Stimulated activated CD8-positive, alpha-beta memory T cell treated with anti-CD3 and anti-CD28 coated beads, Interleukin-7, amount 100 ng/mL, for 1 hour (primary cell): ENCODE data around the gene ZNF311.
"Not testable (repeated sequence)": the region's sequence is repeated elsewhere in the genome, so short reads cannot be mapped to it uniquely, and the experiment has no call there.

Experiments
- DNase-seq, 2 donors: peaks; one replicate each; pipeline ENCODE4 v3.0.0-alpha.2; 2020; ENCODE audit warnings: low read depth in 2 of 2

Gene ZNF311

DNA sequence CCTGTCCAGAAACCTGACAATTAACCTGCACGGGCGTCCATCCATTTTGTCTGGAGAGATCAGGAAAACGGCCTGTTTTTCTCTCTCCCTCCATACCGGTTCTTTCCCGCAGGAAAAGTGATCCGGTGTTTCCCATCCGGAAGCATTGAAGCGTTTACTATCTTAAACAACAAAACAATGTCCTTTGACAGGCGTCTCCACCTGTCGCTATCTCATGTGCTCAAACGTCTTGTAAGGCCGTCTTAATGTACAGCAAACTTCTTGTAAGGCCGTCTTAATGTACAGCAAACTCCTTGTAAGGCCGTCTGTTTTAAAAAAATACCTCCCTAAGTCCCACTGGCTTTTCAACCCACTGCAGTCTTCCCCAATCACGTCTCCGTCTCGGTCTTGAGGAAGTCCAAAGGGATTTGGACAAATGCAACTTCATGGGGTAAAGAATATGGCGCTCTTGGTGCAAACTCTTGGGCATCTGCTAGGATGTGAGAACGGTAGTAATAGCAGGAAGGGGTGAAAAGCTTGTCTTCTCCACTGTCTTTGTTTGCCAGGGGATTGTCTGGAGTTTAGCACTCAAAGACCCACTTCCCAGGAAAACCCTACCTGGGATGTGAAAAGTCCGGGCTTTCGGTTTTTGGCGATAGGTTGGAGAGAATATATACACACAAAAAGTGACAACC, 51.4 kb downstream of the ZNF311 start:
- DNase-seq: no peak

GRCh38 chr6:28953039-28953584, 52.0 kb downstream of the ZNF311 start:
- DNase-seq: no peak

DNA sequence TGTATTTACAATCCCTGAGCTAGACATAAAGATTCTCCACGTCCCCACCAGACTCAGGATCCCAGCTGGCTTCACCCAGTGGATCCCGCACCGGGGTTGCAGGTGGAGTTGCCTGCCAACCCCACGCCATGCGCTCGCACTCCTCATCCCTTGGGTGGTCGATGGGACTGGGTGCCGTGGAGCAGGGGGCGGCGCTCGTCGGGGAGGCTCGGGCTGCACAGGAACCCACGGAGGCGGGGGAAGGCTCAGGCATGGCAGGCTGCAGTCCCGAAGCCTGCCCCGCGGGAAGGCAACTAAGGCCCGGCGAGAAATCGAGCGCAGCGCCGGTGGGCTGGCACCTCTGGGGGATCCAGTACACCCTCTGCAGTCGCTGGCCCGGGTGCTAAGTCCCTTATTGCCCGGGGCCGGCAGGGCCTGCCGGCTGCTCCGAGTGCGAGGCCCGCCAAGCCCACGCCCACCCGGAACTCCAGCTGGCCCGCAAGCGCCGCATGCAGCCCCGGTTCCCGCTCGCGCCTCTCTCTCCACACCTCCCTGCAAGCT, 55.4 kb downstream of the ZNF311 start:
- DNase-seq: not testable (repeated sequence)

DNA sequence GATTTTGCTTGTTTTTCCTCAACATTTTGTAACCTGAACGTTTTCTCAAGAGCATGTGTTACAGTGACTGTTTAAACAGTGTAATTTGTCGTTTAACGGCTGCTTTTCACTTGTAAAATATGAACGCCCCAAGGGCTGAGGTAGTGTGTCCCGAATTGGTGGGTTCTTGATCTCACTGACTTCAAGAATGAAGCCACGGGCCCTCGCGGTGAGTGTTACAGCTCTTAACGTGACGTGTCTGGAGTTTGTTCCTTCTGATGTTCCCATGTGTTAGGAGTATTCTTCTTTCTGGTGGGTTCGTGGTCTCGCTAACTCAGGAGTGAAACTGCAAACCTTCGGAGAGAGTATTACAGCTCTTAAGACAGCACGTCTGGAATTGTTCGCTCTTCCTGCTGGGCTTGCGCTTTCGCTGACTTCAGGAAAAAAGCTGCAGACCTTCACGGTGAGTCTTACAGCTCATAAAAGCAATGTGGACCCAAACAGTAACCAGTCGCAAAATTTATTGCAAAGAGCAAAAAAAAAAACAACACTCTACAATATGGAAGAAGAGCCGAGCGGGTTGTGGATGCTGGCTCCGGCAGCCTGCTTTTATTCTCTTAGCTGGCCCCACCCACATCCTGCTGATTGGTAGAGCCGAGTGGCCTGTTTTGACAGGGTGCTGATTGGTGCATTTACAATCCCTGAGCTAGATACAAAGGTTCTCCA, 56.2 kb downstream of the ZNF311 start:
- no peak for DNase-seq

- no peak for DNase-seq
Measured at GRCh38 chr6:28947831-28948270, 57.3 kb downstream of the ZNF311 start.

DNA sequence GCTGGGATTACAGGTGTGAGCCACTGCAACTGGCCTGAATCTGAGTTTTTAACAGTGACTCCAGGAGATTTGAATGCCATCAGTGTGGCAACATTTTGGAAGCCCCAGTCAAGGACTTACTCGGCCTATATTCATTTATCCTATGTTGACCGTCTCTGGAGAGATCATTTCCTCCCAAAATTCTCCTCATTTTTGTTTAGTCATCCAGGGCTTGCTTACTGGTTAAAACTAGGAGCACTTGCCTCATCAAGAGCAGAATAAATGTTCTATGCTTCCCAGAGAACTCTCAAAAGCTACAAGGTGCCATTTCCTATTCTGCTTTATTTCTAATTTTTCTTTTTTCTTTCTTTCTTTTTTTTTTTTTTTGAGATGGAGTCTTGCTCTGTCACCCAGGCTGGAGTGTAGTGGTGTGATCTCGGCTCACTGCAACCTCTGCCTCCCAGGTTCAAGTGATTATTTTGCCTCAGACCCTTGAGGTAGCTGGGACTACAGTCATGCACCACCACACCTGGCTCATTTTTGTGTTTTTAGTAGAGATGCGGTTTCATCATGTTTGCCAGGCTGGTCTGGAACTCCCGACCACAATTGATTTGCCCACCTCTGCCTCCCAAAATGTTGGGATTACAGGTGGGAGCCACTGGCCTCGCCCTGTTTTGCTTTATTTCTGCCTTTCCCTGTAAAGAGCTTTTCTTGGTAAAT, 57.9 kb downstream of the ZNF311 start:
- no peak for DNase-seq

DNA sequence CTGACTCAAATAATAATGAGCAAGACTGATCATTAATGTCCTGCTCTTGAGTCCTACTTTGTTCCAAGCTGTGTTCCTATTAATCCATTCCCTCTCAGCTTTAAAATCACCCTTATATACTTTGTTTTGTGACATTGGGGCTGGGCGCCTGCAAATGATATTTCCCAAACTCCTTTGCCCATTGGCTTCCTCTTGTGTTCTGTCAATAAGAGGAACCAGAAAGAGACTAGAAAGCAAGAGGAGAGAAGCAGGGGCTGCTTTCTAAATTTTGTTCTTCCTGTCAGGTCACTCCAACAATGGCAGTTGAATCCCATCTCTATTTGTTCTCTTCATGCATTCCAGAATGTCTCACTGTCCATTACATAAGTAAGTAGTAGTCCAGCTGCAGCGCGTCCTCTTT, 59.8 kb downstream of the ZNF311 start:
- DNase-seq: no peak
